ENCODE measurements around the gene DOCK9.

The DOCK9 gene

DNA sequence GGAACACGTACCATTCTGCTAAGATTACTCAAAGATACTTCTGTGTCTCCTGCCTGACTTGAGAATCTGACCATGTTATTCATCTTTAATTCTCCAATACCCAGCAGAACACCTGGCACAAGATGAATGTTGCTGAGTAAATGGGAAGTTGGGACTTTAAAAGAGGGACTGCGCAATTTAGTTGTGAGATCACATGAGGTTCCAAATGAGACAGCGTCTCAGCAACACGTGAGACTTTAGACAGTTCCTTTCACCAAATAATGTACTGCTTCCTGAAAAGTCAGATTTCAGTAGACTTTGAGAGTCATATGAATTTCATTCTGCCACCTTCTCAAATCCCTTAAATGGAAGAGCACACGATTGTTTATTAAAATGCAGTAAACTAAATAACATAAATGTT lies 36.7 kb downstream of the DOCK9 start:
- Histone ChIP-seq H3K27me3 (ENCODE audit: control insufficient read depth in 1 of 2, insufficient read depth in 2 of 2, low read length in 2 of 2) (no peaks in the 10 kb centered on the region), H3K4me1 (ENCODE audit: insufficient read depth, low read length) (peaks cover 63% of the 10 kb centered on the region), H3K9ac (ENCODE audit: low read length) (no peak overlapping the region), H3K27ac (ENCODE audit: low read depth, low read length) (no peak overlapping the region), H3K4me3 (ENCODE audit: low read depth in 1 of 2, low read length in 2 of 2) (no peak overlapping the region), H3K36me3 (ENCODE audit: insufficient read depth, low read length) (no peaks in the 10 kb centered on the region), H3K9me3 (ENCODE audit: low read length) (no peaks in the 10 kb centered on the region)

DNA sequence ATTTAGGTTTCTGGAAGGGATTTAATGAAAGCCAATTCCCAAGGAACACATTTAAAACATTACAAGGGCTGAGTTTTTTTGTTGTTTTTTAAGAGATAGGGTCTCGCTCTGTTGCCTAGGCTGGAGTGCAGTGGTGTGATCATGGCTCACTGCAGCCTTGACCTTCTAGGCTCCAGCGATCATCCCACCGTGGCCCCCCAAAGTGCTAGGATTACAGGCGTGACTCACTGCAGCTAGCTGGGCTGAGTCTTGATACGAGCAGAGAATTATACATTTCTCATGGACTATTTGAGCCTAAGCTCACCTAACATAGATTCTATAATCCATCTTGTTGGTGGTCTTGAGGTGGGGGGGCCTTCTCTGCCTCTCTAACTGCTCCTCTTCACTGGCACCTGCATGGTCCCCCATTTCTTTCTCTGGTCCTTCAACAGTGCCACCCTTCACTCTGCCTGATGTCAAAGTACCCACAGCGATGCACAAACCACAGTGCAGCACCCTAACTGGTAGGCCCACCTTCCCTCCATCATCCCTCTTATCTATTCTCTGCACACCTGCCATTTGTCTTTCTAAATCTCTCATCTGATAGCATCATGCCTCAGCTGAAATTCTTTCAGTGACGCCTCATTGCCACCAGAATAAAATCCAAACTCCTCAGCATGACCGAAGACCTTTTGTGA lies 37.4 kb downstream of the DOCK9 start:
- Histone ChIP-seq H3K36me3 (ENCODE audit: insufficient read depth, low read length) (no peaks in the 10 kb centered on the region), H3K27me3 (ENCODE audit: control insufficient read depth in 1 of 2, insufficient read depth in 2 of 2, low read length in 2 of 2) (no peaks in the 10 kb centered on the region), H3K9me3 (ENCODE audit: low read length) (no peaks in the 10 kb centered on the region), H3K4me1 (ENCODE audit: insufficient read depth, low read length) (peaks cover 56% of the 10 kb centered on the region), H3K9ac (ENCODE audit: low read length) (no peak overlapping the region), H3K27ac (ENCODE audit: low read depth, low read length) (no peak overlapping the region), H3K4me3 (ENCODE audit: low read depth in 1 of 2, low read length in 2 of 2) (no peak overlapping the region)

DNA sequence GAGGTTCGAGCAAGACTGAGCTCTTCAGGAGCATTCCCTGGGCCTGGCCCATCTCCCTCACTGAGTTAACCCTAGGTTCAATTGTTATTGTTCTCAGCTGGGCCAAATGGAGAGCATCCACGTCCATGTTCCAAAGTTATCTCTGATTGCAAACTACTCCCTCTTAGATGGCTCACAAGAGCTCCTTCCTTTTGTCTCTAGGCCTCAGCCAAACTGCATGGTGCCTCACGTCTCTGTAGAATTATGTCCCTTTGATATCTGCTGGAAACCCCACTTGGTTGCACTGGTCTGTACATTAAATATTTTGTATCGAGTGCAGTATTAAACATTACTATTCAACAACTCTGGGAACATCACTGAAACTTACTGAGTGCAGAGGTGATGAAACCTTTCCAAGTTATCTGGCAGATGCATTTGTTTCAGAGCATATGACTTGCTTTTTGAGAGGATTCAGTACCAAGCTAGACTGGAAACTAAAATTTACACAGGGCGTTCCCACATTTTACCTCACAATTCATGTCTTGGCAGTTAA lies 38.1 kb downstream of the DOCK9 start:
- no peak overlapping the region for H3K4me3 ChIP-seq (ENCODE audit: low read depth in 1 of 2, low read length in 2 of 2)
- peaks cover 54% of the 10 kb centered on the region for H3K4me1 ChIP-seq (ENCODE audit: insufficient read depth, low read length)
- H3K27me3 ChIP-seq (ENCODE audit: control insufficient read depth in 1 of 2, insufficient read depth in 2 of 2, low read length in 2 of 2) = no peaks in the 10 kb centered on the region
- H3K9me3 ChIP-seq (ENCODE audit: low read length) = no peaks in the 10 kb centered on the region
- H3K36me3 ChIP-seq (ENCODE audit: insufficient read depth, low read length) = no peaks in the 10 kb centered on the region
- no peak overlapping the region for H3K9ac ChIP-seq (ENCODE audit: low read length)
- H3K27ac ChIP-seq (ENCODE audit: low read depth, low read length) = no peak overlapping the region

DNA sequence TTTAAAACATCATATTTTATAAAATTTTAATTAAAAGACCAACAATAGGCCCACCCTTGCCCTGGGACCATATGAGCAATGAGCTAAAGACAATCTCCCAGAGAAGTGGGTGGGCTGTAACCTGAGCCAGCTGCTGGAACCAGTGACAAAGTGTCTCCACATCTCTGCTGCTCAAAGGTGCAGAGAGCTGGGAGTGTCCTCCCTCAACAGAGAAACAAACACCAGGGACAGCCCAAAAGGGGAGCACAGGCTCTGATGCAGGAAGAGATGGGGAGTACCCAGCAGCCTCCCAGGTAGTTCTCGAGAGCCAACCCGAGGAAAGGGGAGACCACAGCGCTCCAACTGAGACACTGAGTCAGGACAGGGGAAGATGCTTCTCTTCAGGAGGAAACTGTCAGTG lies 39.1 kb downstream of the DOCK9 start:
- Histone ChIP-seq H3K27ac (ENCODE audit: low read depth, low read length) (no peak overlapping the region), H3K4me1 (ENCODE audit: insufficient read depth, low read length) (peaks cover 54% of the 10 kb centered on the region), H3K9me3 (ENCODE audit: low read length) (no peaks in the 10 kb centered on the region), H3K27me3 (ENCODE audit: control insufficient read depth in 1 of 2, insufficient read depth in 2 of 2, low read length in 2 of 2) (no peaks in the 10 kb centered on the region), H3K4me3 (ENCODE audit: low read depth in 1 of 2, low read length in 2 of 2) (no peak overlapping the region), H3K9ac (ENCODE audit: low read length) (no peak overlapping the region), H3K36me3 (ENCODE audit: insufficient read depth, low read length) (no peaks in the 10 kb centered on the region)

DNA sequence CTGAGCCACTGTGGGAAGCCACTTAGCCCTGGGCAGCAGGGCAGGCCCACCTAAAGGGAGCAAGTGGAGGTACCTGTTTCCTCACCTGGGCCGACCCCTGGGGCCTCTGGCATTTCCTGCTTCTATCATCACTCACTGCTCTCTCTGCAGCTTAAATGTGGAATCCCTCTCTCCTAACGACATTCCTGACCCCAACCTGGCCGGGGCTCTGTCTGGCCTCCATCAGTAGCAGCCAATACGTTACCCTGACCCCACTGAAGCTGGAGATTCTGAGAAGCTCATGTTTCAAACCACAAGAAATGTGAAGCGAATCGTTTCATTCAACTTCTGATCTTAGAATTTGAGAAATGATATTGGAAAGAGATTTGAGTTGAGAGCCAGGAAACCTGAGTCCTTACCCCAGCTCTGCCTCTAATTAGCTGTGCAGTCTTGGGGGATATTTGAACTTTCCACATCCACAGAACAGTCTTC lies 39.9 kb downstream of the DOCK9 start:
- Histone ChIP-seq H3K9ac (ENCODE audit: low read length) (no peak overlapping the region), H3K9me3 (ENCODE audit: low read length) (no peaks in the 10 kb centered on the region), H3K4me3 (ENCODE audit: low read depth in 1 of 2, low read length in 2 of 2) (no peak overlapping the region), H3K27ac (ENCODE audit: low read depth, low read length) (peak overlapping the region; percentile 55), H3K36me3 (ENCODE audit: insufficient read depth, low read length) (no peaks in the 10 kb centered on the region), H3K4me1 (ENCODE audit: insufficient read depth, low read length) (peaks cover 47% of the 10 kb centered on the region), H3K27me3 (ENCODE audit: control insufficient read depth in 1 of 2, insufficient read depth in 2 of 2, low read length in 2 of 2) (no peaks in the 10 kb centered on the region)

DNA sequence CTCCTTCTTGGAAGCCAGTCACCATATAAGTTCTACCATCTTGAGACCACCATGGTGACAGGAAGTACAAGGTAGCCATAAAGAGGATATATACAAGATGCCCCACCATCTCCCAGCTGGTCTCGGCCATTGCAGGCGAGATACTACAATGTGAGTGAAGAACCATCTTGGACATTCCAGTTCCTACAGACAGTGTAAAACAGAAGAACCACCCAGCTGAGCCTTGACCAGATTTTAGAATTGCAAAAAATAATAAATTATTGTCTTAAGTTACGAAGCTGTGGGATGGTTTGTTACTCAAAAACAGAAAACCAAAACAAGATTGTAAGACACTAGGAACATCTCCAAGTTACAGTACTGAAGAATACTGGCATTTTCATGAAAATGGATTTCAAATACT lies 43.6 kb downstream of the DOCK9 start:
- H3K9me3 ChIP-seq (ENCODE audit: low read length) = no peaks in the 10 kb centered on the region
- no peaks in the 10 kb centered on the region for H3K27me3 ChIP-seq (ENCODE audit: control insufficient read depth in 1 of 2, insufficient read depth in 2 of 2, low read length in 2 of 2)
- no peaks in the 10 kb centered on the region for H3K36me3 ChIP-seq (ENCODE audit: insufficient read depth, low read length)
- H3K4me3 ChIP-seq (ENCODE audit: low read depth in 1 of 2, low read length in 2 of 2) = no peak overlapping the region
- no peak overlapping the region for H3K27ac ChIP-seq (ENCODE audit: low read depth, low read length)
- peaks cover 22% of the 10 kb centered on the region for H3K4me1 ChIP-seq (ENCODE audit: insufficient read depth, low read length)
- no peak overlapping the region for H3K9ac ChIP-seq (ENCODE audit: low read length)

DNA sequence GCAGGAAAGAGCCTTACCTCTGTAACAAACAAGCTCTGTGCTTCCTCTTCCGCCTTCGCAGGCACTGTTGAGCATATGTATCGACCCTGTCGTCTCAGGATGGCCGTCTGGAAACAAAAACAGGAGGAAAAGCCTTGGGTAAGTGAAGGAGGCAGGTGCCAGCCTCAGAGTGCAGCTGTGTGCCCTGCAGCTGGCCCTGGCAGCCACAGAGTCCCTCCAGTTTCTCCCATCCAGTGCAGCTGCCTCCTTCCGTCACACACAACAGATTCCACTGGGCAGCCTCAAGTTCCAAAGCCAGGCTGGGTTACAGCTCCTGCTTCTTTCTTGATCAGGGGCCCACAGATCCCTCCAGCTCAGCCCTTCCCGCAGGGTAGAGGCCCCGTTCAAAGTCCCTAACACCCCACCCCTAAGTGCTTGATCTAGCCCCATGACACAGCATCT lies 47.7 kb downstream of the DOCK9 start:
- H3K27me3 ChIP-seq (ENCODE audit: control insufficient read depth in 1 of 2, insufficient read depth in 2 of 2, low read length in 2 of 2) = no peaks in the 10 kb centered on the region
- no peak overlapping the region for H3K9ac ChIP-seq (ENCODE audit: low read length)
- no peak overlapping the region for H3K27ac ChIP-seq (ENCODE audit: low read depth, low read length)
- H3K9me3 ChIP-seq (ENCODE audit: low read length) = no peaks in the 10 kb centered on the region
- no peak overlapping the region for H3K4me3 ChIP-seq (ENCODE audit: low read depth in 1 of 2, low read length in 2 of 2)
- no peaks in the 10 kb centered on the region for H3K4me1 ChIP-seq (ENCODE audit: insufficient read depth, low read length)
- no peaks in the 10 kb centered on the region for H3K36me3 ChIP-seq (ENCODE audit: insufficient read depth, low read length)

DNA sequence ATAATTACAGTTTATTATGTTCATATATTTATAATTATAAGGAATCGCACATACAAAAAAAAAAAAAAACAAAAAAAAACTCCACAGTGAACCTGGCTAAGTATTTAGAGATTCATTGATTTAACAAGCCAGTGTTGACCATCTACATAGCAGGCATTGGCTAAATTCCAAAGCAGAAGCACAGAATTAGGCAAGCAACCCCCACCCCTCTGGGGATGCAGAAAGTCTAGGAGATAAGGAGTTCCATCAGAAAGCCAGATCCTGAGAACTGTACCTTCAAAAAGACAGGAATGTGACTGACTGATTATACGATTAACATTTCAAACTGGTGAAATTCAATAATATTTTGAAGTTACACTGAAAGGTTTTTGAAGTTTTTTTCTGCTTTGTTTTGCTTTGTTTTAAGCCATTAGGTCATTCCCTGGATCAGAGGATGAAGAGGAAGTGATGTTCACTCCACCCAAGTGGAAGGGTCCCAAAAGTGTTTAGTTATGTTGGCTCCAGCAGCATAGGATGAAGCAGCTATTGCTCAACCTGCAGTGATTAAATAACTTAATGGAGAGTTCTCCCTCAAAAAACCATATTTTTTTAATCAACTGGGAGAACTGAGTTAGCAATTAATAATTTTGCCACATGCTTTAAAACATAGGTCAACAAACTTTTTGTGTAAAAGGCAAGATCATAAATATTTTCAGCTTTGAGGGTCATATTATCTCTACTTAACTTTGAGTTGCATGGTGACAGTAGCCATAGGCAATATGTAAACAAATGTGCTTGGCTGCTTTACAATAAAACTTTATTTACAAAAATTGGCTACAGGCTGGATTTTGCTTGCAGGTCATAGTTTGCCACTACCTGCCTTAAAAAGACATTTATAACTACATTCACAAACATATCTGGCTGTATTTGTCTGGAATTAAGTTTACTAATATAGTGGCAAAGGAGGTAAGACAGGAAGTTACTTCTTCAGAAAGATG lies 49.6 kb downstream of the DOCK9 start:
- Histone ChIP-seq H3K4me3 (ENCODE audit: low read depth in 1 of 2, low read length in 2 of 2) (no peak overlapping the region), H3K27me3 (ENCODE audit: control insufficient read depth in 1 of 2, insufficient read depth in 2 of 2, low read length in 2 of 2) (no peaks in the 10 kb centered on the region), H3K27ac (ENCODE audit: low read depth, low read length) (no peak overlapping the region), H3K9me3 (ENCODE audit: low read length) (no peaks in the 10 kb centered on the region), H3K4me1 (ENCODE audit: insufficient read depth, low read length) (no peaks in the 10 kb centered on the region), H3K36me3 (ENCODE audit: insufficient read depth, low read length) (no peaks in the 10 kb centered on the region), H3K9ac (ENCODE audit: low read length) (no peak overlapping the region)

DNA sequence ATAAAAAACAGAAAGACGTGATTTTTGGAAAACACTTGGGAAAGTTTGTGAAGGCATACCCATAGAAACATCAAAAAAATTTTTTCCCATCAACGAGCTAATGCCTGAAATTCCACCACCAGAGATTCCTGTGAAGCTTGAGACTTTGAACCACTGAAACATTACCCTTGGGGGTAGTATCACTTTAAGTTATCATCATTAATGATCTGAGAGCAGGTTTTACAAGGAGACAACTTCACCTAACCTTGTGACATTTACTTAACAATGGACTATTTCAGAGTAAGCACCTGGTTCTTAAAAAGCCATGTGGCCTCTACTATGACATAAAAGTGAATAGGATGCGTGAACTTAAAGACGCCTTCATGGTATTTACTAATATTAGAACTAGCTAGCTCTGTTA lies 51.9 kb downstream of the DOCK9 start:
- no peak overlapping the region for H3K27ac ChIP-seq (ENCODE audit: low read depth, low read length)

DNA sequence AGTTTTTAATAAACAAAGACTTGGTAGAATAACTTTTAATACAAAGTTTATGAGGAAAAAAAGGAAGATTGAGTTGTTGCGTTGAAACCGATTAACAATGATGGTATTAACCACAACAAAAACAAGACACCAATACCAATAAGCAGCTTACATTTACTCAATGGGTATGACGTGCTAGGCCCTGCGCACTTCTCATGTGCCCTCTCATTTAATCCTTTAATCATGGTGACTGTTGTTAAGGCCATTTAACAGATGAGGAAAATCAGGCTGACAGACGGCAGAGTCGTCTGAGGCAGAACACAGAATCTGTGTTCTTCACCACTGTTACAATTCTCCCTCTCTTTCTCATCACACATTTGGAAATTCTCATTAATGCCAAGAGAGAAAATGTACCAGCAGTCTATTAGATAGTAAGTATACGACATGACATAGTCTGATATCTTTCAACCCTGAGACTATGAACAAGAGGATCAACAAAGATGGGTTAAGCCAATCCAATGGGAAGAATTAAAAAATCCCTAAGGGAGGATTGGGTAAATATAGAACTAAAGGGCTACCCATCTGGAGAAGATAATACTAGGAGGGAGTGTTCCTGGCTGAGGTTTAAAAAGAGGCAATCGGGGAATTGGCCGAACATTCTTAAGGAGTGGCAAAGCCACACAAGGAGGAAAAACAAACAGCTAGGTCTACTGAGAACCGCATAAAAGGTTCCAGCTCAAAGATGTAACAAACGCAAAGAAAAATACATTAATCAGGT lies 54.0 kb downstream of the DOCK9 start:
- Histone ChIP-seq H3K9ac (ENCODE audit: low read length) (no peak overlapping the region), H3K4me1 (ENCODE audit: insufficient read depth, low read length) (no peaks in the 10 kb centered on the region), H3K4me3 (ENCODE audit: low read depth in 1 of 2, low read length in 2 of 2) (no peak overlapping the region), H3K27me3 (ENCODE audit: control insufficient read depth in 1 of 2, insufficient read depth in 2 of 2, low read length in 2 of 2) (no peaks in the 10 kb centered on the region), H3K36me3 (ENCODE audit: insufficient read depth, low read length) (peaks cover 35% of the 10 kb centered on the region), H3K27ac (ENCODE audit: low read depth, low read length) (no peak overlapping the region), H3K9me3 (ENCODE audit: low read length) (no peaks in the 10 kb centered on the region)

More for the DNA sequence above, 51.9 kb downstream of the DOCK9 start:
- no peaks in the 10 kb centered on the region for H3K27me3 ChIP-seq (ENCODE audit: control insufficient read depth in 1 of 2, insufficient read depth in 2 of 2, low read length in 2 of 2)
- no peak overlapping the region for H3K9ac ChIP-seq (ENCODE audit: low read length)
- no peak overlapping the region for H3K4me3 ChIP-seq (ENCODE audit: low read depth in 1 of 2, low read length in 2 of 2)
- H3K4me1 ChIP-seq (ENCODE audit: insufficient read depth, low read length) = no peaks in the 10 kb centered on the region
- no peaks in the 10 kb centered on the region for H3K9me3 ChIP-seq (ENCODE audit: low read length)
- H3K36me3 ChIP-seq (ENCODE audit: insufficient read depth, low read length) = peaks cover 19% of the 10 kb centered on the region

DNA sequence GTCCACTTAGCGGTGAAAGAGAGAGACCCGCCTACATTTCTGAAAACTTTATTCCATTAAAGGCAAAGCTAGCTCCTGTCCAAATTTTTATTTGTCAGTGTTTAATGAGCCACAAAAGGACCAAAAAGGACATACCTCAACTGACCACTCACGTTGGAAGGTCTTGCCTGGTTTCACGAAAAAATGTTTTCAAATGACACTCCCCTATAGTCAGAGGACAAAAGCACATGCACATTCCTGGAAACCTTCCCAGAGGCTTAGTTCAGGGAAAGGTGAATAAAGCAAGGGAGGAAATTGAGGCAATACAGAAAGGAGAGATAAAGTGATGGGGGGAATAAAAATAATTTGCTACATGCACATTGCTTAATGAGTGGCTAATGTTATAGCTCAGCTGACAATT lies 55.6 kb downstream of the DOCK9 start:
- peaks cover 35% of the 10 kb centered on the region for H3K36me3 ChIP-seq (ENCODE audit: insufficient read depth, low read length)
- peaks cover 2% of the 10 kb centered on the region for H3K4me1 ChIP-seq (ENCODE audit: insufficient read depth, low read length)
- no peaks in the 10 kb centered on the region for H3K9me3 ChIP-seq (ENCODE audit: low read length)
- H3K4me3 ChIP-seq (ENCODE audit: low read depth in 1 of 2, low read length in 2 of 2) = no peak overlapping the region
- H3K9ac ChIP-seq (ENCODE audit: low read length) = no peak overlapping the region
- H3K27ac ChIP-seq (ENCODE audit: low read depth, low read length) = no peak overlapping the region
- H3K27me3 ChIP-seq (ENCODE audit: control insufficient read depth in 1 of 2, insufficient read depth in 2 of 2, low read length in 2 of 2) = no peaks in the 10 kb centered on the region
